ENCODE results near the gene CASZ1. TPM values are rescaled to one million over a fixed set of nuclear protein-coding genes. Genes with fewer than 3 reads are reported as not detected.
A peak's percentile ranks its signal among the peaks of the same experiment; 100 is the strongest.

The CASZ1 gene
- total RNA-seq, 4 donors from 2014 or later: 106 to 229 (median 160) TPM

DNA sequence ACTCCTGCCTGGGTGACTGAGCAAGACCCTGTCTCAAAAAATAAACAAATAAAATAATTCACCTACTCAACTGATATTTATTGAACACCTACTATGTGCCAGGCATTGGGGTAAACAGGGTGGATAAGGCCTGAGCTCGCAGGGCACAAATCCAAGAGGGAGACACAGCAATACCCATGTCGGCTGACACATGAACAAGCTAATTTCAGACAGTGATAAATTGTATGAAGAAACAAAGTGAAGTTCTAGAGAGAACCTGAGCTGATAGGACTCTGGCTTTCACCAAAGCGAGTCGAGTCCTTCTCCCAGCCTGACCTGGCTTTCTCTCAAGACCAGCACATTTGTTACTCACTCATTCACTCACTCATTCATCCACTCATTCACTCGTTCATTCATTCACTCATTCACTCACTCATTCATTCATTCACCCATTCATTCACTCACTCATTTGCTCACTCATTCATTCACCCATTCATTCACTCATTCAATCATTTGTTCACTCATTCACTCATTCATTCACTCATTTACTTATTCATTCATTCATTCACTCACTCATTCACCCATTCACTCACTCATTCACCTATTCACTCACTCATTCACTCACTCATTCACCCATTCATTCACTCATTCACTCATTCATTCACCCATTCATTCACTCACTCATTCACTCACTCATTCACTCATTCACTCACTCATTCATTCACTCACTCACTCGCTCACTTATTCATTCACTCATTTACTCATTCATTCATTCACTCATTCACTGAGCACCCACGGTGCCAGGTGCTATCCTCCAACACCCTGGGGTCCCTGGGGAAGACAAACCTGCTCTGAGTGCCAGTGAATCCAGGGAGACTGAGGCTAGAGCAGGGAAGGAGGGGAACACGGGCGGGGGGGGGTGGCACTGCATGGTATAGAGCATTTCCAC is 37.4 kb upstream of the CASZ1 start:
- 76% methylated on average over 9 of the region's 9 CpGs for WGBS
- Histone ChIP-seq H3K4me3 (no peak overlapping the region), H3K9me3 (no peaks in the 10 kb centered on the region), H3K27ac (no peak overlapping the region), H3K27me3 (peaks cover 44% of the 10 kb centered on the region), H3K36me3 (no peaks in the 10 kb centered on the region), H3K4me1 (peaks cover 31% of the 10 kb centered on the region)
- no peak for TF ChIP-seq POLR2AphosphoS5 (IDR thresholded peaks at IDR 0.05)
- no peak for TF ChIP-seq POLR2A (IDR thresholded peaks at IDR 0.05)
- TF ChIP-seq EP300 (IDR thresholded peaks at IDR 0.05): no peak
- TF ChIP-seq, protein P1, sequence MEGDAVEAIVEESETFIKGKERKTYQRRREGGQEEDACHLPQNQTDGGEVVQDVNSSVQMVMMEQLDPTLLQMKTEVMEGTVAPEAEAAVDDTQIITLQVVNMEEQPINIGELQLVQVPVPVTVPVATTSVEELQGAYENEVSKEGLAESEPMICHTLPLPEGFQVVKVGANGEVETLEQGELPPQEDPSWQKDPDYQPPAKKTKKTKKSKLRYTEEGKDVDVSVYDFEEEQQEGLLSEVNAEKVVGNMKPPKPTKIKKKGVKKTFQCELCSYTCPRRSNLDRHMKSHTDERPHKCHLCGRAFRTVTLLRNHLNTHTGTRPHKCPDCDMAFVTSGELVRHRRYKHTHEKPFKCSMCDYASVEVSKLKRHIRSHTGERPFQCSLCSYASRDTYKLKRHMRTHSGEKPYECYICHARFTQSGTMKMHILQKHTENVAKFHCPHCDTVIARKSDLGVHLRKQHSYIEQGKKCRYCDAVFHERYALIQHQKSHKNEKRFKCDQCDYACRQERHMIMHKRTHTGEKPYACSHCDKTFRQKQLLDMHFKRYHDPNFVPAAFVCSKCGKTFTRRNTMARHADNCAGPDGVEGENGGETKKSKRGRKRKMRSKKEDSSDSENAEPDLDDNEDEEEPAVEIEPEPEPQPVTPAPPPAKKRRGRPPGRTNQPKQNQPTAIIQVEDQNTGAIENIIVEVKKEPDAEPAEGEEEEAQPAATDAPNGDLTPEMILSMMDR (IDR thresholded peaks at IDR 0.05): no peak
- no peak for DNase-seq (ENCODE audit: low spot score in 2 of 2)

GRCh38 chr1:10832703-10833102 is 36.3 kb upstream of the CASZ1 start:
- H3K4me3 ChIP-seq: no peak overlapping the region
- peaks cover 30% of the 10 kb centered on the region for H3K4me1 ChIP-seq
- no peak for TF ChIP-seq POLR2AphosphoS5 (IDR thresholded peaks at IDR 0.05)
- no peak for TF ChIP-seq EP300 (IDR thresholded peaks at IDR 0.05)
- no peak for TF ChIP-seq POLR2A (IDR thresholded peaks at IDR 0.05)
- TF ChIP-seq, protein P1 (IDR thresholded peaks at IDR 0.05): no peak
- DNase-seq (ENCODE audit: low spot score in 2 of 2): no peak
- 40% methylated on average over 1 of the region's 3 CpGs for WGBS
- no peaks in the 10 kb centered on the region for H3K9me3 ChIP-seq
- H3K27ac ChIP-seq: no peak overlapping the region
- no peaks in the 10 kb centered on the region for H3K36me3 ChIP-seq
- H3K27me3 ChIP-seq: peaks cover 48% of the 10 kb centered on the region

DNA sequence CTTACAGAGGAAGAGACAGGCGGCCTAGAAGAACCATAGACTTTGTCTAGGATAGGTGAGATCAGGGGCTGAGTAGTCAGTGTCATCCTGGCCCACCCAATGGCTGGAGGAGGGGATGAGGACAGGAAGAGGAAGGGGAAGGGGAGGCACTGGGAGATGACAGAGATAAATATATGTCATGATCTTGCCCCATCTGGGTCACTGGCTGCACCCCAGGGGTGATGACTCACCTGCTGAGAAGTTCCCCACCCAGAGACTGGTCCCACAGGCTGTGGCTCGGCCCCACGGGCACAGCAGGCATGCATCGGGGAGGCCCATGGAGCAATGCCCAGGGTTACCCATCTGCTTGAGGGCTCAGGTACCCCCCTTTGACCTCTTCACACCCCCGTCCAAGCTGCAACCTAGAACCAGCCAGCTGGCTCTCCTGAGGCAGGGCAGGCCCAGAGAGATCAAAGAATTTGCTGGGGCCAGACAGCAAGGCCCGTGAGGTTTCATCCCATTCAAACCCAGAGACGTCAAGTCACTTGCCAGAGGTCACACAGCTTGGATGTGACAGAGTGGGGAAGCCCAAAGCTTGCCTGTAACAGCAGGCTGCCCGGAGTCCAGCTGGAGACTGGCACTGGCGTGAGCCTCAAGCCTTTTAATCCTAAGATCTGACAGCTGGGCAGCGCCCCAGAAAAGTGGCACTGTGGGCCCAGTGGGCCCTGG is 34.7 kb upstream of the CASZ1 start:
- Histone ChIP-seq H3K36me3 (no peaks in the 10 kb centered on the region), H3K9me3 (no peaks in the 10 kb centered on the region), H3K27me3 (peaks cover 44% of the 10 kb centered on the region), H3K4me3 (no peak overlapping the region), H3K27ac (peak overlapping the region; percentile 19), H3K4me1 (peaks cover 26% of the 10 kb centered on the region)
- WGBS: 45% methylated on average over 8 of the region's 10 CpGs
- no peak for DNase-seq (ENCODE audit: low spot score in 2 of 2)
- TF ChIP-seq POLR2A (IDR thresholded peaks at IDR 0.05) (no peak), POLR2AphosphoS5 (IDR thresholded peaks at IDR 0.05) (no peak), EP300 (IDR thresholded peaks at IDR 0.05) (no peak)
- TF ChIP-seq, protein P1 (IDR thresholded peaks at IDR 0.05): no peak

DNA sequence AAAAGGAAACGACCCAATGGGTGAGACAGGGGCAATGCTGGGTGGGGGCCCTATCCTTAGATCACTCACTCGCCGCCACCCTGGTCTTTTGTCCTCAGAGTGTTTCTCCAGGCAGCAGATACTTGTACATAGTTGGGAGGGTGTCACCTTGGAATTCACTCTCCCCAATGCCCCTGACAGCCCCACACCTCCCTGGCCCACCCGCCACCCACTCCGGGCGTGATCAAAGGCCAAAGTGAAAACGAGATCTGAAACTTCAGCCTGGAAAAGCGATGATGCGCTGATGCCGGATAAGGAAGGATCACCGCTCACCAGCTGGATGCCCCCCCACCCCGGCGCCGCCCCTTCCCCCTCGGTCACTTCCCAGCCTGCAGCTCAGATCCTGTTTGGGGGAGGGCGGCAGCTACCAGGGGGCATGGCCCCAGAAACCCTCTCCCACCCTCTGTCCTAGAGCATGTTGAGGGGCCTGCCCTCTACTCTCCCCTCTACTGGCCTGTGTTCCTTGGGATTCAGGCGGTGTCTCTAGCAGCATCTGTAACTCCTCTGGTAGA is 33.6 kb upstream of the CASZ1 start:
- Histone ChIP-seq H3K4me1 (peaks cover 30% of the 10 kb centered on the region), H3K9me3 (no peaks in the 10 kb centered on the region), H3K4me3 (no peak overlapping the region), H3K36me3 (no peaks in the 10 kb centered on the region), H3K27me3 (peaks cover 39% of the 10 kb centered on the region), H3K27ac (no peak overlapping the region)
- no peak for TF ChIP-seq POLR2A (IDR thresholded peaks at IDR 0.05)
- TF ChIP-seq, protein P1 (IDR thresholded peaks at IDR 0.05): no peak
- TF ChIP-seq POLR2AphosphoS5 (IDR thresholded peaks at IDR 0.05): no peak
- no peak for TF ChIP-seq EP300 (IDR thresholded peaks at IDR 0.05)
- no peak for DNase-seq (ENCODE audit: low spot score in 2 of 2)
- 55% methylated on average over 6 of the region's 17 CpGs for WGBS
